HepG2 (cell line): Measurements from ENCODE around the gene UQCR11. TPM values are rescaled to one million over a fixed set of nuclear protein-coding genes. Genes with fewer than 3 reads are reported as not detected.
A peak's percentile ranks its signal among the peaks of the same experiment; 100 is the strongest.

Source experiments
- CEBPB ChIP-seq: IDR thresholded peaks from 2 replicates; pipeline ENCODE4 v1.6.1; 2011; ENCODE audit warnings: low read depth, low read length, improper control_type of control experiment, borderline replicate concordance
- DMAP1 ChIP-seq: IDR thresholded peaks from 2 replicates; pipeline ENCODE4 v1.6.1; 2016
- ERF ChIP-seq: IDR thresholded peaks from 2 replicates; pipeline ENCODE4 v1.6.1; 2018; ENCODE audit warnings: missing biosample characterization, missing genetic modification reagents
- HMG20A ChIP-seq: IDR thresholded peaks from 2 replicates; pipeline ENCODE4 v1.6.1; 2016; ENCODE audit warnings: borderline replicate concordance
- JUN ChIP-seq: sonication (generic); formaldehyde crosslinking; IDR thresholded peaks from 2 replicates; pipeline ENCODE4 v1.4.0; 2020; ENCODE audit warnings: mild to moderate bottlenecking, missing genetic modification reagents
- KDM5B ChIP-seq: sonication (generic); formaldehyde crosslinking; IDR thresholded peaks from 2 replicates; pipeline ENCODE4 v1.4.0; 2020; ENCODE audit warnings: missing genetic modification reagents, mild to moderate bottlenecking, borderline replicate concordance
- PHF21A ChIP-seq: sonication (generic); formaldehyde crosslinking; IDR thresholded peaks from 2 replicates; pipeline ENCODE4 v1.5.0; 2020; ENCODE audit warnings: mild to moderate bottlenecking, missing genetic modification reagents
- RCOR2 ChIP-seq: IDR thresholded peaks from 2 replicates; pipeline ENCODE4 v1.6.1; 2016; ENCODE audit warnings: missing biosample characterization, missing genetic modification reagents
- SMARCC2 ChIP-seq: fragments of 450-650 bp; IDR thresholded peaks from 2 replicates; pipeline ENCODE4 v1.6.1; 2017; ENCODE audit warnings: antibody characterized with exemption, mild to moderate bottlenecking
- SRY ChIP-seq: sonication (generic); formaldehyde crosslinking; IDR thresholded peaks from 2 replicates; pipeline ENCODE4 v1.8.0; 2022; ENCODE audit warnings: mild to moderate bottlenecking, missing genetic modification reagents
- ZNF431 ChIP-seq: sonication (generic); formaldehyde crosslinking; IDR thresholded peaks from 2 replicates; pipeline ENCODE4 v1.9.0; 2022; ENCODE audit warnings: missing genetic modification reagents, low read depth, mild to moderate bottlenecking, borderline replicate concordance
- ZNF800 ChIP-seq: sonication (generic); formaldehyde crosslinking; IDR thresholded peaks from 2 replicates; pipeline ENCODE4 v1.4.0; 2020; ENCODE audit warnings: missing genetic modification reagents
- polyA plus RNA-seq, 8 experiments: library from polyadenylated mRNA; depleted of rRNA in 3 of 8; stranded (reverse) in 7 of 8; unstranded in 1 of 8; fragments of >200 nt; fragmentation: Illumina TruSeq in 4 of 8; extraction: Trizol in 4 of 8; gene quantifications; 2 replicates each; pipeline versions ENCODE4 v1.2.1 to v1.2.3, GENCODE V29; 2011 to 2016; ENCODE audit warnings: low read depth in 4 of 8, missing spikeins in 1 of 8, mixed read lengths in 1 of 8; ENCODE audit not compliant: insufficient read depth in 1 of 8
- total RNA-seq, 5 experiments: library from RNA; depleted of rRNA; stranded (reverse); fragments of >200 nt; fragmentation: Illumina TruSeq; extraction: Trizol; gene quantifications; 2 replicates each; pipeline ENCODE4 v1.2.3, GENCODE V29; 2016; ENCODE audit warnings: low read depth in 1 of 5
- TF ChIP-seq, protein P1 (sequence below): sonication (generic); formaldehyde crosslinking; IDR thresholded peaks from 2 replicates; pipeline ENCODE4 v1.8.0; 2022; ENCODE audit warnings: missing genetic modification reagents, low read depth, mild to moderate bottlenecking, borderline replicate concordance
- TF ChIP-seq, protein P2 (sequence below): sonication (generic); formaldehyde crosslinking; IDR thresholded peaks from 2 replicates; pipeline ENCODE4 v1.5.0; 2020; ENCODE audit warnings: mild to moderate bottlenecking, missing genetic modification reagents
- TF ChIP-seq, protein P3 (sequence below): sonication (generic); formaldehyde crosslinking; IDR thresholded peaks from 2 replicates; pipeline ENCODE4 v1.9.0; 2021; ENCODE audit warnings: mild to moderate bottlenecking, missing genetic modification reagents
- TF ChIP-seq, protein P4 (sequence below): sonication (generic); formaldehyde crosslinking; IDR thresholded peaks from 2 replicates; pipeline ENCODE4 v1.4.0; 2020; ENCODE audit warnings: missing genetic modification reagents; ENCODE audit errors: not compliant biosample characterization

UQCR11 gene
- total and polyA plus RNA-seq, 2 of the 13 experiments (the other 11 are each of a cell fraction or from before 2014, with no cell fraction given), result 125 to 214 TPM

- no peak for TF ChIP-seq JUN (CRISPR knock-in tag)
- no peak for TF ChIP-seq CEBPB
- TF ChIP-seq, protein P1, sequence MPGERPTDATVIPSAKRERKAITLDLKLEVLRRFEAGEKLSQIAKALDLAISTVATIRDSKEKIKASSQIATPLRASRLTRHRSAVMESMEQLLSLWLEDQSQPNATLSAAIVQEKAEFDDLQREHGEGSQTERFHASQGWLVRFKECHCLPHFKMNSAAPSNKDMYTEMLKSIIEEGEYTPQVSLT, result no peak
- TF ChIP-seq ZNF800 (CRISPR knock-in tag), result no peak; the same call in 1 of the 2 replicates
- TF ChIP-seq RCOR2 (CRISPR knock-in tag), result no peak
- no peak for TF ChIP-seq HMG20A (CRISPR knock-in tag)
- no peak; the same call in 1 of the 2 replicates for TF ChIP-seq ZNF431
- peak; percentile 83; the same call in 1 of the 2 replicates for TF ChIP-seq DMAP1 (CRISPR knock-in tag)
- TF ChIP-seq SMARCC2, result no peak
- TF ChIP-seq PHF21A, result peak; percentile 68; the same call in 1 of the 2 replicates
- TF ChIP-seq, protein P2, sequence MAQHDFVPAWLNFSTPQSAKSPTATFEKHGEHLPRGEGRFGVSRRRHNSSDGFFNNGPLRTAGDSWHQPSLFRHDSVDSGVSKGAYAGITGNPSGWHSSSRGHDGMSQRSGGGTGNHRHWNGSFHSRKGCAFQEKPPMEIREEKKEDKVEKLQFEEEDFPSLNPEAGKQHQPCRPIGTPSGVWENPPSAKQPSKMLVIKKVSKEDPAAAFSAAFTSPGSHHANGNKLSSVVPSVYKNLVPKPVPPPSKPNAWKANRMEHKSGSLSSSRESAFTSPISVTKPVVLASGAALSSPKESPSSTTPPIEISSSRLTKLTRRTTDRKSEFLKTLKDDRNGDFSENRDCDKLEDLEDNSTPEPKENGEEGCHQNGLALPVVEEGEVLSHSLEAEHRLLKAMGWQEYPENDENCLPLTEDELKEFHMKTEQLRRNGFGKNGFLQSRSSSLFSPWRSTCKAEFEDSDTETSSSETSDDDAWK, result no peak
- TF ChIP-seq, protein P3, sequence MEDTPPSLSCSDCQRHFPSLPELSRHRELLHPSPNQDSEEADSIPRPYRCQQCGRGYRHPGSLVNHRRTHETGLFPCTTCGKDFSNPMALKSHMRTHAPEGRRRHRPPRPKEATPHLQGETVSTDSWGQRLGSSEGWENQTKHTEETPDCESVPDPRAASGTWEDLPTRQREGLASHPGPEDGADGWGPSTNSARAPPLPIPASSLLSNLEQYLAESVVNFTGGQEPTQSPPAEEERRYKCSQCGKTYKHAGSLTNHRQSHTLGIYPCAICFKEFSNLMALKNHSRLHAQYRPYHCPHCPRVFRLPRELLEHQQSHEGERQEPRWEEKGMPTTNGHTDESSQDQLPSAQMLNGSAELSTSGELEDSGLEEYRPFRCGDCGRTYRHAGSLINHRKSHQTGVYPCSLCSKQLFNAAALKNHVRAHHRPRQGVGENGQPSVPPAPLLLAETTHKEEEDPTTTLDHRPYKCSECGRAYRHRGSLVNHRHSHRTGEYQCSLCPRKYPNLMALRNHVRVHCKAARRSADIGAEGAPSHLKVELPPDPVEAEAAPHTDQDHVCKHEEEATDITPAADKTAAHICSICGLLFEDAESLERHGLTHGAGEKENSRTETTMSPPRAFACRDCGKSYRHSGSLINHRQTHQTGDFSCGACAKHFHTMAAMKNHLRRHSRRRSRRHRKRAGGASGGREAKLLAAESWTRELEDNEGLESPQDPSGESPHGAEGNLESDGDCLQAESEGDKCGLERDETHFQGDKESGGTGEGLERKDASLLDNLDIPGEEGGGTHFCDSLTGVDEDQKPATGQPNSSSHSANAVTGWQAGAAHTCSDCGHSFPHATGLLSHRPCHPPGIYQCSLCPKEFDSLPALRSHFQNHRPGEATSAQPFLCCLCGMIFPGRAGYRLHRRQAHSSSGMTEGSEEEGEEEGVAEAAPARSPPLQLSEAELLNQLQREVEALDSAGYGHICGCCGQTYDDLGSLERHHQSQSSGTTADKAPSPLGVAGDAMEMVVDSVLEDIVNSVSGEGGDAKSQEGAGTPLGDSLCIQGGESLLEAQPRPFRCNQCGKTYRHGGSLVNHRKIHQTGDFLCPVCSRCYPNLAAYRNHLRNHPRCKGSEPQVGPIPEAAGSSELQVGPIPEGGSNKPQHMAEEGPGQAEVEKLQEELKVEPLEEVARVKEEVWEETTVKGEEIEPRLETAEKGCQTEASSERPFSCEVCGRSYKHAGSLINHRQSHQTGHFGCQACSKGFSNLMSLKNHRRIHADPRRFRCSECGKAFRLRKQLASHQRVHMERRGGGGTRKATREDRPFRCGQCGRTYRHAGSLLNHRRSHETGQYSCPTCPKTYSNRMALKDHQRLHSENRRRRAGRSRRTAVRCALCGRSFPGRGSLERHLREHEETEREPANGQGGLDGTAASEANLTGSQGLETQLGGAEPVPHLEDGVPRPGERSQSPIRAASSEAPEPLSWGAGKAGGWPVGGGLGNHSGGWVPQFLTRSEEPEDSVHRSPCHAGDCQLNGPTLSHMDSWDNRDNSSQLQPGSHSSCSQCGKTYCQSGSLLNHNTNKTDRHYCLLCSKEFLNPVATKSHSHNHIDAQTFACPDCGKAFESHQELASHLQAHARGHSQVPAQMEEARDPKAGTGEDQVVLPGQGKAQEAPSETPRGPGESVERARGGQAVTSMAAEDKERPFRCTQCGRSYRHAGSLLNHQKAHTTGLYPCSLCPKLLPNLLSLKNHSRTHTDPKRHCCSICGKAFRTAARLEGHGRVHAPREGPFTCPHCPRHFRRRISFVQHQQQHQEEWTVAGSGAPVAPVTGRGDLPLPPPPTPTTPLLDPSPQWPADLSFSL (CRISPR knock-in tag), result no peak
- TF ChIP-seq, protein P4, sequence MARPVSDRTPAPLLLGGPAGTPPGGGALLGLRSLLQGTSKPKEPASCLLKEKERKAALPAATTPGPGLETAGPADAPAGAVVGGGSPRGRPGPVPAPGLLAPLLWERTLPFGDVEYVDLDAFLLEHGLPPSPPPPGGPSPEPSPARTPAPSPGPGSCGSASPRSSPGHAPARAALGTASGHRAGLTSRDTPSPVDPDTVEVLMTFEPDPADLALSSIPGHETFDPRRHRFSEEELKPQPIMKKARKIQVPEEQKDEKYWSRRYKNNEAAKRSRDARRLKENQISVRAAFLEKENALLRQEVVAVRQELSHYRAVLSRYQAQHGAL (CRISPR knock-in tag), result no peak
- TF ChIP-seq SRY (CRISPR knock-in tag), result no peak
- TF ChIP-seq ERF (CRISPR knock-in tag), result no peak
- peak; percentile 59; the same call in 1 of the 2 replicates for TF ChIP-seq KDM5B (CRISPR knock-in tag)
These were observed at the start of gene UQCR11 (continued) for GRCh38 chr19:1605236-1606137.
